NCI-H2107 treated with DMSO at 0.1 percent for 48 hours (cell line): ENCODE data around the gene FAM98B.

ENCODE experiments used
- DNase-seq: peaks from one replicate; lab custom pipeline; 2025; ENCODE audit not compliant: unreplicated experiment; lab: John Stamatoyannopoulos, UW

FAM98B gene

GRCh38 chr15:38461066-38461833 is 7.3 kb downstream of the FAM98B start:
- no peak for DNase-seq

GRCh38 chr15:38463893-38464292 is 10.0 kb downstream of the FAM98B start:
- no peak for DNase-seq

- no peak for DNase-seq
These were observed 10.7 kb downstream of the FAM98B start for GRCh38 chr15:38464675-38465074.

- DNase-seq, result no peak
These were observed 16.9 kb downstream of the FAM98B start for GRCh38 chr15:38470816-38471215.

GRCh38 chr15:38471974-38472373 is 18.0 kb downstream of the FAM98B start:
- DNase-seq, result no peak

DNA sequence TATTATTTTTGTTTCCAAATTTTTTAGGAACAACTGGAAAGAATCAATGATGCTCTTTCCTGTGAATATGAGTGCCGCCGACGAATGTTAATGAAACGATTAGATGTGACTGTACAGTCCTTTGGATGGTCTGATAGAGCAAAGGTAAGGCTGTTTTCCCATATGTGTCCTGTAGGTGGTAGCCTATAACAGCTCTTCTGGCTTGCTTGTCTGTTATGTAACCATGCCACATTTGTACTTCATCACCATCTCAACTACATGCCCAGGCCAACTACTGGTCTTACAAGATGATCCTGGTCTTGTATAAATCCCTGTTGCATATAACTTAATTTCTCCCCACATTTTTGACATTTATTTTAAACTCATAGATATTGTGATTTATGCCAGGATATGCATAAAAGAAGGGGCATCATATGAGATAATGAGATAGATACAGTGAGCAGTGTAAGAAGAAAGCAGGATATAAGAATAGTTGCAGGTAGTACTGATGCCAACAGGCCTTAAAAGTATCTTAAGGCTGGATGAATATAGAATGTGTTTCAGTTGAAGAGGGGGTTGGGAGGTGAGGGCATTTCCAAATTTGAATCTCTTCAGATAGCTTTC is 20.3 kb downstream of the FAM98B start:
- DNase-seq, result peak; percentile 43

- DNase-seq, result no peak
These were observed 21.4 kb downstream of the FAM98B start for GRCh38 chr15:38475361-38475760.

DNA sequence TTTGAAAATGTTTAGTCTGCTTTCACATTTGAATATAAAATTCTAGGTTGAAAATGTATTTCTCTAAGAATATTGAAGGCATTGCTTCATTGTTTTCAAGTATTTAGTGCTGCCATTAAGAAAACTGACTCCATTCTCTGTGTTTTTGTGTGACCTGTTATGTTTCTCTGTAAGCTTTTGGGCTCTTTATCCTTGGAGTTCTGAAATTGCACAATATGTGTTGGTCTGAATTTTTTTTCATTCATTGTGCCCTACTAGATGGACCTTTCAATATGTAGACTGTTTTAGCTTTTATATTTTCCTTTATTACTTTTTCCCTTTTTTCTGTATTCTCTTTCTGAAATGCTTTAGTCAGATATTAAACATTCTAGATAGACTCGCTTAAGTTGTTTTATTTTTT is 22.2 kb downstream of the FAM98B start:
- DNase-seq, result no peak

DNA sequence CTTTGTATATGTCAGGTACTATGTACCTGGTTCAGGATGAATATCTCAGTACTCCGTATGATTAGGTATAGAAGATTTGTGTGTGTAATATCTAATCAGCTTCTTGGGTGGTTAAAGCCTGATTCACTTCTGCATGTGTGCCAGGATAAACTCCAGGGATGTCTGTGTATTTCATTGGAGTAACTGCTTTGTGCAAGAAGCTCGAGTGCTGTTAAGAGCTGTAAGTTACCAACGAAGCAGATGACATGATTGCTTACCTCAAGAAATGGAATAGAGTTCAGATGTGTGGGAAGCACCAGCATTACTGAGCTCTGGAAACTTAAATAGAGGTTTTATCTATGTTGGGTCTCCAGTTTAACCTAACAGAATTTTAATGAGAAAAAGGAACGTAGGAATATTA is 23.7 kb downstream of the FAM98B start:
- no peak for DNase-seq

- DNase-seq, result no peak
These were observed 25.3 kb downstream of the FAM98B start for GRCh38 chr15:38479266-38479665.

GRCh38 chr15:38479756-38480155 is 25.8 kb downstream of the FAM98B start:
- DNase-seq, result no peak

GRCh38 chr15:38481113-38481512 is 27.2 kb downstream of the FAM98B start:
- DNase-seq, result no peak

DNA sequence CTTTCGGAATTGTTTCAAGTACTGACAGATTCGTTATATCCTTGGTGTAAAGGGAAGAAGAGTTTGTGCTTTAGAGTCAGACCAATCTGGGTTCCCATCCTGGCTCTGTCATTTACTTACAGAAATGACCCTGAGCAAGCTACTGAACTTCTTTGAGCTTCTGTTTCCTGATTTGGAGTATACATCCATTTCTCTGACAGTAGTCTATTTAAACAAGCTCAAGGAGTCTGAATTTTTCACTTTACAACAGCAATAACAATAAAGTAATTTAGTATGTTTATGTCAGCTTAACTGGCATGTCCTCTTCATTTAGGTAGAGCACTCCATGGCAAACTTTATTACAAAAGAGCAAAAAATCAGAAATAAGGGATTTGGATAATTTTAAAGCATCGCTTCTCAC is 27.8 kb downstream of the FAM98B start:
- no peak for DNase-seq

- DNase-seq, result no peak
These were observed 28.6 kb downstream of the FAM98B start for GRCh38 chr15:38482572-38482971.

DNA sequence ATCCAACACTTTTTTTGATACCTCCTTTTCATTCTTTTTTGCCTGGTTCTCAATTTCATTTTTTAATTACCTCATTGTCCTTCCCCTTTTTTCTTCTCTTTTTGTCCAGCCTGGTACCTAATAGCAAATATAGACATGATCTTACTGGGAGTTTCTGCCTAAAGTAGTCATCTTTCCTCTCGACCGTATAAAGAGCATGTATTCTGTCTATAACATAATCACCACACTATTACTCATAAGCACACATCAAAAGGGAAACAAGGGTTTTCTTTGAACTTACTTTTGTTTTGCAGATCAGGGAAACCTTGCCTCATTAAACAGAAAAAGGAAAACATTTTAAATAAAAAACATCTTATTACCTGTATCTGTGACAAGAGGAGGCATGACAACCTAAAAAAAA is 33.0 kb downstream of the FAM98B start:
- DNase-seq, result no peak

DNA sequence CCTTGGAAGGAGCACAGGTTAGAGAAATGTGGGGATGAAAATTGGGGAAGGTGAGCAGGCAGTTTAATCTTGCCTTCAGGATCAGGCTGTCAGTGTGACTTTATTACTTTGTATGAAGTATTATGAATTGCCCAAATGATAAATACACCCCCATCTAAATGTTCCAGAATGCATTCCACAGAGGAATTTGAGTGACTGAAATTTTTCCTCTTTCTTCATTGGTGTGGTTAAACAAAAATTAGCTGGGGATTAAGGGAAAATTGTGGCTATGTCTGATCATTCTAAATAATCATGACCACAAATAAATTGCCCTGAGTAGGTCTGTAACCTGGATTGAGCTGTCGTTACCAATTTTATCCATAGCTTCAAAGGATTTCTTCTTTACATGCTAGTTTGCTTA is 33.5 kb downstream of the FAM98B start:
- DNase-seq, result no peak

DNA sequence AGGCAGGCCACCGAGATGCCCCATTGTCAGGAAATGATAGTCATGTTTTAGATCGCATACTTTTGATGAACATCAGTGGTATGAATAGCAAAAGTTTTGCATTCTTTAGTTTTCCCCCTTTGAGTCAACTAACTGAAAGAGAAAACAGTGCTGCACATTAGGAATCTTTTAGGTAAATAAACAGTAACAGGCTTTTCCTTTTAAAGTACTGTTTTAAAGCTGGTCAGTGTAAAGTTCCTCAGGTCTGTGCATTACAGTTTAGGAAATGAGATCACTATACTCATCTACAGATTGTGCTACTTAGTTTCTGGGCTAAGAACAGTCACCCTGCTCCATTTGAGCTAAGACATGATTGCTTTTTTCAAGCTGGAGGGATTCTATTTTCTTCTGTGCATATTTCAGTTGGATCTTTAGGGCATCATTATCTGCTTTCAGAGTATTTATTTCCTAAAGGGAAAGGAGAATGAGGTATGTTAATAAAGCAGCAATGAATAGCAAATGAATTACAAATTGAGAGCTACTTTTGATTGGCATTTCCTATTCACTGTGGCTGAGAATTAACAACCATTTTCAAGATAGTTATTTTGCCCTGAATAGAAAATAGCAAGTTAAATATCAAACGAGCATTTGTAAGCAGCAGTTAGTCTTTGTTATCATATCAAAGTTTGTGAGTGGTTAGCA is 36.5 kb downstream of the FAM98B start:
- no peak for DNase-seq

GRCh38 chr15:38496151-38496550 is 42.2 kb downstream of the FAM98B start:
- no peak for DNase-seq

- no peak for DNase-seq
These were observed 45.7 kb downstream of the FAM98B start for GRCh38 chr15:38499651-38500050.

DNA sequence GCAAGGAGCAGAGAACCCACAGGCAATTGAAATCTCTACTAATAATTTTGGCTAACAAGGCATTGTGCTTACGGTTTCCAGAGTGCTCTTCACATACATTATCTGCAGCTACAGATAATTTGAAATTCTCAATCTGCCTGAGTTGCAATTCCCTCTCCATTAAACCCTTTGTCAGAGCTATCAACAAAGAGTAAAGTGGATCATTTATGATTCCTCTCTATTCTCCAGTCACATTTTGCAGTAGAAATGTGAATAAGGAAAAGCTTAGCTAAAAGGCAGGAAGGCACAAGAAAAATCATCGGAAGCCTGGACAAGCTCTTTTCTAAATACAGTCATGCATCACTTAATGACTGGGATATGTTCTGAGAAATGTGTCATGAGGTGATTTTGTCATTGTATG is 49.6 kb downstream of the FAM98B start:
- peak; percentile 49 for DNase-seq

DNA sequence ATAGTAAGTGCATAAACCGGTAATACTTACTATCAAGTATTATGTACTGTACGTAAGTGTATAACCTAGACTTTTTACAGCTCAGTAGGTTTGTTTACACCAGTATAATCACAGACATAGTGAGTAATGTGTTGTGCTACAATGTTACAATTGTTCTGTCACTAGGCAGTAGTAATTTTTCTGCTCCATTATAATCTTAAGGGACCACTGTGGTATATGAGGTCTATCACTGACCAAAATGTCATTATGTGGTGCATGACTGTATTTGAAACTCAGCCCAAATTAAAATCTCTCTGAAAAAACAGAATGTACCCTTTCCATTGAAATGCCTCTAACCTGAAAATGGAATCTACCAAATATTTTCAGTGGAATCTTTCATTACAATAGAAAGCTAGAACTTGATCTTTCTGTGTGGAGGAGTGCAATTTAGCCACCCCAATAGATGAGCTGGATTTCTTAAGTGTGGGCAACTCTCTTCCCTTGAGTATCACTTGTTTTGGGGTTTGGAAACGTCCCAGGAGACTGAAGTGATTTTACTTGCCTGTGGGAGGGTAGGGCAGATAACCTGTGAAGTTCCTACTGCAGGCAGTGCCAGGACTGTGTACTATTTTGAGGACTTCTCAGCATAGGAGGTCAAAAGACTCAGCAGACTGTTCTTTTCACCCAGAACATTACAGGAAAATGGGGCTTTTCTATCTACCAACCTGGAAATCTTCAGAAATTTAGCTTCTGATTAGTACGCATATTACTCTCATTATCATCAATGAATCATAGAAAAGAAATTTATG is 50.9 kb downstream of the FAM98B start:
- no peak for DNase-seq

DNA sequence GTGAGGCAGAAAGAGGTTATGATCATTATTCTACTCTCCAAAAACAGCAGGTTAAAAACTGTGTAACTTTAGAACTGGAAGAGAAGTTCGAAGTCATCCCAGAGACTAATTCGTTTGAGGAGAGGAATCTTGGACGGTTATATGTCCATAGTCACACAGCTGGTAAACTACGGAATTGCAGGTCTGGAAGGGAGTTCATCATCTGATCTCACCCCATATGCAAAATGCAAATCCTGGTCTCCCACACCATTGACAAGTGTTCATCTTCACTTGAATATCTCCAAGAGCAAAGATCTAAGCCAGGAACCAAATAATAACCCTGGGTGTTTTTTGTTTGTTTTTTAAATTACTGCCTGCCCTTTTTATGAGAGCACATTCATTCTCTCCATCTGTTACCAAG is 53.1 kb downstream of the FAM98B start:
- no peak for DNase-seq
